H9 (cell line): ENCODE results near the gene SLC2A4. TPM values are rescaled to one million over a fixed set of nuclear protein-coding genes. Genes with fewer than 3 reads are reported as not detected.

Source experiments
- DNase-seq: peaks from one replicate; pipeline ENCODE4 v3.0.0-alpha.2; 2017
- H2AFZ ChIP-seq: one replicate; pipeline ENCODE4 v1.6.1; 2013; ENCODE audit warnings: mild to moderate bottlenecking, low read length, control low read depth, moderate library complexity
- H2AK5ac ChIP-seq: 2 replicates; pipeline ENCODE4 v1.6.1; 2013; ENCODE audit warnings: low read length, control low read depth, mixed read lengths; ENCODE audit not compliant: insufficient read length
- H2BK120ac ChIP-seq: one replicate; pipeline ENCODE4 v1.6.1; 2013; ENCODE audit warnings: low read depth, mild to moderate bottlenecking, low read length, control low read depth, inconsistent platforms; ENCODE audit not compliant: poor library complexity, severe bottlenecking
- H2BK12ac ChIP-seq: 2 replicates; pipeline ENCODE4 v1.6.1; 2013; ENCODE audit warnings: low read length, control low read depth, mixed read lengths, low read depth; ENCODE audit not compliant: insufficient read length
- H2BK15ac ChIP-seq: 2 replicates; pipeline ENCODE4 v1.6.1; 2013; ENCODE audit warnings: low read depth, low read length, control low read depth
- H2BK20ac ChIP-seq: one replicate; pipeline ENCODE4 v1.6.1; 2013; ENCODE audit warnings: low read depth, mild to moderate bottlenecking, low read length, control low read depth, inconsistent platforms; ENCODE audit not compliant: poor library complexity, severe bottlenecking
- H2BK5ac ChIP-seq: 2 replicates; pipeline ENCODE4 v1.6.1; 2013; ENCODE audit warnings: low read length, control low read depth, mixed read lengths; ENCODE audit not compliant: insufficient read length
- H3K14ac ChIP-seq: 2 replicates; pipeline ENCODE4 v1.6.1; 2013; ENCODE audit warnings: low read length, control low read depth; ENCODE audit not compliant: insufficient read depth
- H3K18ac ChIP-seq: 2 replicates; pipeline ENCODE4 v1.6.1; 2013; ENCODE audit warnings: low read depth, mild to moderate bottlenecking, mixed read lengths, low read length, control low read depth; ENCODE audit not compliant: insufficient read length
- H3K23ac ChIP-seq: 2 replicates; pipeline ENCODE4 v1.6.1; 2013; ENCODE audit warnings: low read length, control low read depth, mixed read lengths, low read depth; ENCODE audit not compliant: insufficient read length
- H3K23me2 ChIP-seq: 2 replicates; pipeline ENCODE4 v1.6.1; 2013; ENCODE audit warnings: low read depth, mild to moderate bottlenecking, mixed read lengths, low read length, control low read depth; ENCODE audit not compliant: insufficient read length, poor library complexity, severe bottlenecking
- H3K27ac ChIP-seq: 2 replicates; pipeline ENCODE4 v1.5.1; 2013; ENCODE audit warnings: low read length, control low read depth, mixed read lengths, low read depth; ENCODE audit not compliant: insufficient read length
- H3K27me3 ChIP-seq: 2 replicates; pipeline ENCODE4 v1.6.1; 2013; ENCODE audit warnings: low read length, control low read depth, inconsistent platforms; ENCODE audit not compliant: insufficient read depth
- H3K4ac ChIP-seq: 2 replicates; pipeline ENCODE4 v1.6.1; 2013; ENCODE audit warnings: low read depth, mild to moderate bottlenecking, control low read depth, inconsistent platforms, low read length, moderate library complexity
- H3K4me1 ChIP-seq: 2 replicates; pipeline ENCODE4 v1.6.1; 2013; ENCODE audit warnings: low read length, control low read depth, inconsistent platforms; ENCODE audit not compliant: insufficient read depth
- H3K4me2 ChIP-seq: 2 replicates; pipeline ENCODE4 v1.6.1; 2013; ENCODE audit warnings: low read length, control low read depth, mixed read lengths; ENCODE audit not compliant: insufficient read length, insufficient read depth
- H3K56ac ChIP-seq: 2 replicates; pipeline ENCODE4 v1.6.1; 2013; ENCODE audit warnings: low read depth, mild to moderate bottlenecking, mixed read lengths, low read length, control low read depth; ENCODE audit not compliant: insufficient read length
- H3K79me1 ChIP-seq: 2 replicates; pipeline ENCODE4 v1.6.1; 2013; ENCODE audit warnings: low read depth, mild to moderate bottlenecking, moderate library complexity, low read length, control low read depth, inconsistent platforms; ENCODE audit not compliant: insufficient read depth, poor library complexity, severe bottlenecking
- H3K79me2 ChIP-seq: 2 replicates; pipeline ENCODE4 v1.6.1; 2013; ENCODE audit warnings: low read length, control low read depth, inconsistent platforms; ENCODE audit not compliant: insufficient read depth
- H3K9ac ChIP-seq: 2 replicates; pipeline ENCODE4 v1.6.1; 2013; ENCODE audit warnings: low read length, control low read depth, mixed read lengths; ENCODE audit not compliant: insufficient read length; ENCODE audit errors: extremely low read depth
- H3K9me3 ChIP-seq: one replicate; pipeline ENCODE4 v1.6.1; 2013; ENCODE audit warnings: low read depth, low read length, inconsistent platforms; ENCODE audit not compliant: control insufficient read depth
- H3T11ph ChIP-seq: one replicate; pipeline ENCODE4 v1.6.1; 2013; ENCODE audit warnings: mild to moderate bottlenecking, low read length, control low read depth, inconsistent platforms
- H4K20me1 ChIP-seq: one replicate; pipeline ENCODE4 v1.6.1; 2013; ENCODE audit not compliant: control insufficient read depth, insufficient read length, insufficient read depth
- H4K5ac ChIP-seq: 2 replicates; pipeline ENCODE4 v1.6.1; 2013; ENCODE audit warnings: low read depth, mild to moderate bottlenecking, mixed read lengths, low read length, control low read depth; ENCODE audit not compliant: insufficient read length
- H4K8ac ChIP-seq: replicated peaks from 2 replicates; pipeline ENCODE4 v1.6.1; 2013; ENCODE audit warnings: low read length, control low read depth, mixed read lengths, low read depth; ENCODE audit not compliant: insufficient read length
- H4K91ac ChIP-seq: 2 replicates; pipeline ENCODE4 v1.6.1; 2013; ENCODE audit warnings: low read depth, mild to moderate bottlenecking, moderate library complexity, mixed read lengths, low read length, control low read depth; ENCODE audit not compliant: insufficient read length
- H3K27ac Mint-ChIP-seq, 3 experiments: 2 replicates in 2 of 3; 3 replicates in 1 of 3; pipeline ENCODE4 v1.8.0; 2020 to 2021; ENCODE audit warnings: mixed read lengths in 3 of 3, mild to moderate bottlenecking in 1 of 3, moderate library complexity in 1 of 3
- H3K27me3 Mint-ChIP-seq: 2 replicates; pipeline ENCODE4 v1.8.0; 2021; ENCODE audit warnings: low read depth, mild to moderate bottlenecking, moderate library complexity, mixed read lengths
- H3K36me3 Mint-ChIP-seq, 3 experiments: 2 replicates in 2 of 3; 3 replicates in 1 of 3; pipeline ENCODE4 v1.8.0; 2020 to 2021; ENCODE audit warnings: low read depth in 3 of 3, mixed read lengths in 3 of 3; ENCODE audit not compliant: insufficient read depth in 1 of 3
- H3K4me1 Mint-ChIP-seq, 2 experiments: 2 replicates each; pipeline ENCODE4 v1.8.0; 2020; ENCODE audit warnings: mixed read lengths in 2 of 2
- H3K4me3 Mint-ChIP-seq, 2 experiments: 2 replicates in 1 of 2; 3 replicates in 1 of 2; pipeline ENCODE4 v1.8.0; 2020 to 2021; ENCODE audit warnings: mild to moderate bottlenecking in 2 of 2, mixed read lengths in 2 of 2, moderate library complexity in 1 of 2
- H3K9me3 Mint-ChIP-seq, 2 experiments: 2 replicates in 1 of 2; 3 replicates in 1 of 2; pipeline ENCODE4 v1.8.0; 2020; ENCODE audit warnings: mild to moderate bottlenecking in 2 of 2, mixed read lengths in 2 of 2, moderate library complexity in 1 of 2
- CTCF ChIP-seq: fragments of 200-600 bp; sonication (generic); conservative IDR thresholded peaks from 3 replicates; pipeline ENCODE4 v1.8.0; 2021; ENCODE audit warnings: antibody characterized with exemption, mild to moderate bottlenecking
- WGBS: extraction: QIAGEN DNeasy Blood & Tissue Kit; methylation state at CpG from one replicate; pipeline ENCODE4 v1.1.7; 2013; ENCODE audit warnings: missing lambda C conversion rate, low lambda C conversion rate, mixed read lengths; ENCODE audit not compliant: insufficient read length; ENCODE audit errors: extremely low coverage; 5-methylcytosine and 5-hydroxymethylcytosine counted together
- total RNA-seq: library from RNA; stranded (reverse); gene quantifications from 2 replicates; pipeline ENCODE4 v1.2.1, GENCODE V29; 2021

The SLC2A4 gene
- total RNA-seq, 1 experiment from 2014 or later: 4.4 TPM

GRCh38 chr17:7241783-7242716 is 39.5 kb upstream of the SLC2A4 start, which contains the start of gene GABARAP:
Gene GABARAP, minus strand, starts transcription at chr17:7242449. Its CDS starts 119 bp downstream, at chr17:7242330.
- H3K9ac ChIP-seq: peak within 1 kb of the TSS; percentile 93
- Mint-ChIP-seq H3K27ac (peak within 1 kb of the TSS; percentile 96 to 100 (median 99)), H3K9me3 (peaks cover 0 to 2% of the 10 kb centered on the region in 2 experiments; a peak in 2 of 5 replicates), H3K4me1 (peaks cover 38 to 40% of the 10 kb centered on the region in 2 experiments), H3K36me3 (peaks cover 31 to 56% (median 52%) of the 10 kb centered on the region in 3 experiments), H3K4me3 (peak within 1 kb of the TSS; percentile 95 to 97), H3K27me3 (no peaks in the 10 kb centered on the region; the same call in 1 of the 2 replicates)
- DNase-seq: peak; percentile 93
- H4K8ac ChIP-seq: no peak within 1 kb of the TSS
- H2BK15ac ChIP-seq: no peak within 1 kb of the TSS
- no peaks in the 10 kb centered on the region for H4K20me1 ChIP-seq
- peak within 1 kb of the TSS; percentile 20 for H4K91ac ChIP-seq
- H4K5ac ChIP-seq: no peak within 1 kb of the TSS
- peaks cover 9% of the 10 kb centered on the region for H3K79me1 ChIP-seq
- peak within 1 kb of the TSS; percentile 80 for H3K27ac ChIP-seq
- H2BK20ac ChIP-seq: no peak within 1 kb of the TSS
- H3K27me3 ChIP-seq: no peaks in the 10 kb centered on the region
- no peak within 1 kb of the TSS for H2BK120ac ChIP-seq
- H3K14ac ChIP-seq: peak within 1 kb of the TSS; percentile 83
- H2AFZ ChIP-seq: no peak within 1 kb of the TSS
- TF ChIP-seq CTCF: no peak
- peak within 1 kb of the TSS; percentile 98 for H3K4me2 ChIP-seq
- H3K9me3 ChIP-seq: no peaks in the 10 kb centered on the region
- H3K79me2 ChIP-seq: peaks cover 8% of the 10 kb centered on the region; the same call in 1 of the 2 replicates
- no CpG with 5 or more reads among the region's 62 CpGs for WGBS
- H2AK5ac ChIP-seq: no peak within 1 kb of the TSS
- H3K4me1 ChIP-seq: no peaks in the 10 kb centered on the region
- H3K23ac ChIP-seq: no peak within 1 kb of the TSS
- H2BK5ac ChIP-seq: peak within 1 kb of the TSS; percentile 60
- H3K23me2 ChIP-seq: peaks cover 4% of the 10 kb centered on the region
- peak within 1 kb of the TSS; percentile 68 for H3T11ph ChIP-seq
- peak within 1 kb of the TSS; percentile 73 for H3K18ac ChIP-seq
- H3K4ac ChIP-seq: peak within 1 kb of the TSS; percentile 34; the same call in 1 of the 2 replicates
- peak within 1 kb of the TSS; percentile 52 for H2BK12ac ChIP-seq
- peak within 1 kb of the TSS; percentile 25 for H3K56ac ChIP-seq
